ENCODE results near the gene FMOD. TPM values are rescaled to one million over a fixed set of nuclear protein-coding genes. Genes with fewer than 3 reads are reported as not detected.
A peak's percentile ranks its signal among the peaks of the same experiment; 100 is the strongest.

FMOD gene
- total and polyA plus RNA-seq, 8 donors, result 14.7 to 422 (median 37.9) TPM

- intact Hi-C loops (cut with DNase I; ENCODE audit: low total_unique reads), result no loop called here
- no peaks in the 10 kb centered on the region for H3K9me3 ChIP-seq
- H3K4me3 ChIP-seq, result no peak overlapping the region
- WGBS, 5 donors, result 73 to 100% (median 84%) methylated on average over 1 of the region's 1 CpG
- no peaks in the 10 kb centered on the region for H3K36me3 ChIP-seq
- DNase-seq, result peak in 1 of 2 donors; percentile 52
- TF ChIP-seq POLR2AphosphoS5 (IDR thresholded peaks at IDR 0.05) (no peak), POLR2A (IDR thresholded peaks at IDR 0.05) (no peak), EP300 (IDR thresholded peaks at IDR 0.05) (no peak), CTCF (IDR thresholded peaks at IDR 0.05) (no peak)
- H3K27me3 ChIP-seq, result no peaks in the 10 kb centered on the region
- peaks cover 8 to 25% (median 15%) of the 10 kb centered on the region in 4 donors for H3K4me1 ChIP-seq
- H3K27ac ChIP-seq, result peak overlapping the region in 1 of 5 donors; percentile 53
These were observed 55.1 kb downstream of the FMOD start for GRCh38 chr1:203295796-203296195.

- 46 to 58% (median 52%) methylated on average over 17 of the region's 17 CpGs for WGBS, 5 donors
- DNase-seq, result peak; percentile 50 to 86
- TF ChIP-seq POLR2AphosphoS5 (IDR thresholded peaks at IDR 0.05) (peak; percentile 21 to 58 (median 49)), EP300 (IDR thresholded peaks at IDR 0.05) (no peak), POLR2A (IDR thresholded peaks at IDR 0.05) (no peak)
These were observed 59.5 kb downstream of the FMOD start for GRCh38 chr1:203291201-203292096.

More at GRCh38 chr1:203291201-203292096, 59.5 kb downstream of the FMOD start:
- no peaks in the 10 kb centered on the region for H3K27me3 ChIP-seq
- H3K36me3 ChIP-seq, result no peaks in the 10 kb centered on the region
- peak overlapping the region in 1 of 4 donors; percentile 29 for H3K4me3 ChIP-seq
- peaks cover 47 to 65% (median 57%) of the 10 kb centered on the region in 4 donors for H3K4me1 ChIP-seq
- intact Hi-C loops (cut with DNase I; ENCODE audit: low total_unique reads), result no loop called here
- H3K9me3 ChIP-seq, result no peaks in the 10 kb centered on the region
- H3K27ac ChIP-seq, result peak overlapping the region; percentile 72 to 97 (median 92)

Small RNA genes lying within 50 kb of the gene (small RNA-seq; reads per million reads assigned to genes)
- gene AL359837.1 (0 to 0.15 (median 0) reads per million in 4 donors), gene RNU6-487P (0 reads per million in 4 donors)

Other genes with a start within 250 kb of the FMOD start
- 1 to 10 TPM in 2 of 5 donors, under 1 TPM in 1, not detected in 2; 0.18 to 3.1 (median 1.2) TPM for gene ADORA1, start 223.4 kb downstream of the FMOD start, total RNA-seq
- gene ADORA1, start 223.4 kb downstream of the FMOD start, polyA plus RNA-seq, result 1 to 10 TPM in 2 of 3 donors, under 1 TPM in 1; 0.30 to 4.2 (median 3.7) TPM
- not detected for gene MYBPH, start 175.3 kb downstream of the FMOD start, total RNA-seq
- gene MYBPH, start 175.3 kb downstream of the FMOD start, polyA plus RNA-seq, result under 1 TPM in 2 of 3 donors, not detected in 1; 0.05 to 0.19 TPM
- 1 to 10 TPM in 2 of 5 donors, not detected in 3; 1.1 to 3.9 TPM for gene CHI3L1, start 164.4 kb downstream of the FMOD start, total RNA-seq
- gene CHI3L1, start 164.4 kb downstream of the FMOD start, polyA plus RNA-seq, result 10 to 100 TPM in 1 of 3 donors, 1 to 10 TPM in 2; 2.0 to 28.1 (median 6.0) TPM
- gene CHIT1, start 121.4 kb downstream of the FMOD start, total RNA-seq, result under 1 TPM in 1 of 5 donors, not detected in 4; 0.18 TPM
- under 1 TPM in 1 of 3 donors, not detected in 2; 0.05 TPM for gene CHIT1, start 121.4 kb downstream of the FMOD start, polyA plus RNA-seq
- 100 to 1,000 TPM in 3 of 5 donors, 10 to 100 TPM in 2; 80.2 to 231 (median 113) TPM for gene BTG2, start 45.6 kb downstream of the FMOD start, total RNA-seq
- 10 to 100 TPM; 46.4 to 78.9 (median 58.6) TPM for gene BTG2, start 45.6 kb downstream of the FMOD start, polyA plus RNA-seq
- gene PRELP, start 124.7 kb upstream of the FMOD start, total RNA-seq, result 10 to 100 TPM in 3 of 5 donors, 1 to 10 TPM in 2; 1.1 to 29.8 (median 10.7) TPM
- gene PRELP, start 124.7 kb upstream of the FMOD start, polyA plus RNA-seq, result 10 to 100 TPM in 1 of 3 donors, 1 to 10 TPM in 2; 2.2 to 29.5 (median 3.2) TPM
- not detected for gene OPTC, start 143.0 kb upstream of the FMOD start, total RNA-seq
- gene OPTC, start 143.0 kb upstream of the FMOD start, polyA plus RNA-seq, result not detected